Stimulated activated CD4-positive, alpha-beta T cell treated with anti-CD3 and anti-CD28 coated beads, Interleukin-2, amount 100 ng/mL, for 48 hours (primary cell): ENCODE measurements around the gene P2RY10.
"Not testable (repeated sequence)": the region's sequence is repeated elsewhere in the genome, so short reads cannot be mapped to it uniquely, and the experiment has no call there.

Source experiments
- DNase-seq, 2 donors: peaks; one replicate each; pipeline ENCODE4 v3.0.0-alpha.2; 2020

The P2RY10 gene, protein sequence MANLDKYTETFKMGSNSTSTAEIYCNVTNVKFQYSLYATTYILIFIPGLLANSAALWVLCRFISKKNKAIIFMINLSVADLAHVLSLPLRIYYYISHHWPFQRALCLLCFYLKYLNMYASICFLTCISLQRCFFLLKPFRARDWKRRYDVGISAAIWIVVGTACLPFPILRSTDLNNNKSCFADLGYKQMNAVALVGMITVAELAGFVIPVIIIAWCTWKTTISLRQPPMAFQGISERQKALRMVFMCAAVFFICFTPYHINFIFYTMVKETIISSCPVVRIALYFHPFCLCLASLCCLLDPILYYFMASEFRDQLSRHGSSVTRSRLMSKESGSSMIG

DNA sequence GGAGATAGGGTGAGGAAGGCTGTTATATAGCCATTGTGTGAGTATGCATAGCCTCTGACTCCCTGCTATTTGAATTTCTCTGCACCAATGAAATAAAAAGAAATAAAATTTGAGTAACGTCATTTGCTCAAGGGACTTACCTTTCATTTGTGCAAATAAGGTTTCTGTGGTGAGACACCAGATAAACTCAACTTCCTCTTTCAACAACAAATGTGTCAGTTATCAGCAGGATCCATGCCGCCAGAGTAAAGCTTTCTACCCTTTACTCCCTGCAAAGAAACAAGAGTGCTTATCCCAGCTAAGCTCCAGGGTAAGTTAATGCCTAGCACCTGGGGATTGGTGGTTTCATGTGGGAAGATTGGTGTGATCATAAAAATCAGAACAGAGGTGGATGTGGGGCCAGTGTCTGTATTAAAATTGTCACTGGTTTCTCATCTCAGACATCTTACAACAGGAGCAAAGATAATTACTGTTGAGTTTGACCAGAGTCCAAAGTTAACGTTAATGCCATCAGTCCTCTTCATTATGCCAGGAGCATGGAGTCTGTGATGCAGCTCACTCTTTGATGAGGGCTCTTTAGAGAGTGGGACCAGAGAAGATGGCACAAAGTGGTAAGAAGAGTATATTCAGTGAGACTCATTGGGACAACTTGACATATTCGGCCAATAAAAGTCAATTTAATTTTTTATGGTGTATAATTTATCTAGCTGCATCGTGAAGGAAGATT lies at the start of gene P2RY10:
TSS of gene P2RY10 (plus strand) at position 206 of the 727 bp plus-strand sequence. CDS start 15,130 bp downstream, outside the sequence.
- DNase-seq: no peak

DNA sequence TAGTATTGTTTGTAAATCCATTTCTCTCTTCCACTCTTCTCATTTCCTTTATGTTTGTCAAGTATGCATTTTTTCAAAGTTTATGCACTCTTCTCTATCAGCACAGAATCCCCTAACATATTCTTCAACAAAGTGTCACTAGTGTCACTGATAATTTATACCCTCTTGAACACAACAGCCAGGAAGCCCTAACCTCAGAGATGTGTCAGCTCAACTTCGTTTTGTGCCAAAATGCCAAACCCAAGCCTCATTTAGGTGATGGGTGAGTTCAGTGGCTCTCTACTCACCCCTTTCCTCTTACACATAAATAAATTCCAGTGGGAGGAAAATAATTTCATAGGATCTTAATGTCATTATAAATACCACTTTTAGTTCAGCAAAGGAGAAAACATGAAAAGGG lies 22.4 kb upstream of the P2RY10 start:
- no peak for DNase-seq

DNA sequence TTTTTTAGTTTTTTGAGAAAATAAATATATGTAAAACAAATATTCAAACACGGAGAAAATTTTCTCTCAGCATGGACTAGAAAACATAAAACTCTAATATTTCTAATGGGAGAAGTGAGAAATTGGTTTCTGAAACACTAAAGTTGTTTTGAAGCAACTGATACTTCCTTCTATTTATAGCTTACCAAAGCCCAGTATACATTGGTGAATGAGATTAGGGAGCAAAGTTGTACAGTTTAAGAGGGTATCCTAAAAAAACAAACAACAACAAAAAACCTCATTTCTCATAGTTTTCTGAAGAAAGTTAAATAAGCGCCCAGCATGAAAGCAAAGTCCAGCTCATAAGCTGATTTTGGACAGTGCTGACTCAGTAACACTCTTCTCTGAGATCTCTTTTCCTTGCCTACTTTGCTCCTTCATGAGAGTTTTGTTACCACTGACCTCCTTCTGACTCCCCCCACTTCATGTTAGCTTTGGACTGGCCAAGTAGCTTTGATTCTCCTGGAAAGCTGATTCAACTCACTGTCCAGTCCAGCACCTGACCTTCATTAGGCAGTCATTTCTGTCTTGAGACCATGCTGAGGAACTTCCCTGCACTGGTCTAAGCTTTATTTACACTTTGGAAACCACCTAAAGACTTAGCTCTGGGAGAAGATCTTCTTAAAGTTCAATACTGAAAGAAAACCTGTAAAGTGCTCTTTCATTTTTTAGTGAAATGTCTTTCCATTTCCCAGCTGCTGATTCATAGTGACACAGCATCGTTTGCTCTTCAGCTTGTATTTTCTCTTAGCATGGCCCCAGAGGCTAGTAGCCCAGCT lies 21.8 kb upstream of the P2RY10 start:
- DNase-seq: no peak

DNA sequence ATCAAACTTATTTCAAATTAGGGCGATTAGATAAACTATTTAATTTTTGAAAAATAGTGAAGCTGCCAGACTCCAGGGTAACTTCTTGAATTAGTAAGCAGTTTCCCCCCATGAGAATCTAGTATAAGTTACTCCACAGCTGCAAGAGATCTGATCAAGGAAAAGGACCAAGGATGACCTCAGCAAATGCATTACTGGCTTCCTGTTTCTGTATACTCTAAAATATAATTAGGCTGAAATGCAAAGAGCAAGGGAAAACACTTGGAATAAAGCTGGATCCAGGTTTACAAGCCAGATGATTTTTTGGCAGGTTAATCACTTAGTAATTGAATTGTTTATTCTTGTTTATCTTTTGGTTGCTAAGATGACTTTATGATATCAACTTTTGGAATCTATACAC lies 13.4 kb upstream of the P2RY10 start:
- no peak for DNase-seq

DNA sequence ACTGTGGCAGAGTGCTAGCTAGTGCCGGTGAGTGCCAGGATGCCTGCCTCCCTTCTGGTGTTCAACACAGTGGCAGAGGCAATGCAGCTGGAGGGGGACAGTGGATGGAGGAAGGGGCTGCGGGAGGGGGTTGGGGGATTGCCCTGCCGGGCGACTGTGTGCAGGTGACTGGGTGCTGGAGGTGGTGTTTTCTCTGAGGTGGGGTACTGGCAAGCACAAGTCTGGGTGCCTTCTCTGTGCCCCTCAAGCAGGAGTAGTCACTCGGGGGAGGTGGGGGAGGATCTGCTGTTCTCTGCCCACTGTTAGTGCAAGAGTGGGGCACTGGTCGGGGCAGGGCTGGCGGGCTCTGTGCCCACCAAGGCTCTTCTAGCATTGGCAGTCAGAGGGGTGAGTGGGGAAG lies 10.3 kb upstream of the P2RY10 start:
- no peak for DNase-seq

DNA sequence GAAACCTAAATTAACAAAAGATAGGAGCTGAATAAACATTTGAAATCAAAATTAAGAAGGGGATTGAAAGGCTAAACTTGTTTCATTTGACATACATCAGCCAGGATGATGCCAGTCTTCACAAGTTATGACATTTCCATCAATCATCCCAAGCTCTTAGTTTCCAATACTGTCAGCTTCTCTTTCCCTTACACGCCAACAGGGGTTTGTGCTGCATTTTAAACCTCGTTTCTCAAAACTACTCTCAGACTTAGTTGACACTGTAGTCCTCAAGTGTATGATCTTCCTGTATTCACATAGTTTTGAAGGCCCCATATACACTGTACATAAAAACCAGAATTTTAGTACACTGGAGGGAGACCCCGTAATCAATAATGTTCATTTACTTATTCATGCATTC lies 840 bp upstream of the P2RY10 start:
- DNase-seq: no peak

DNA sequence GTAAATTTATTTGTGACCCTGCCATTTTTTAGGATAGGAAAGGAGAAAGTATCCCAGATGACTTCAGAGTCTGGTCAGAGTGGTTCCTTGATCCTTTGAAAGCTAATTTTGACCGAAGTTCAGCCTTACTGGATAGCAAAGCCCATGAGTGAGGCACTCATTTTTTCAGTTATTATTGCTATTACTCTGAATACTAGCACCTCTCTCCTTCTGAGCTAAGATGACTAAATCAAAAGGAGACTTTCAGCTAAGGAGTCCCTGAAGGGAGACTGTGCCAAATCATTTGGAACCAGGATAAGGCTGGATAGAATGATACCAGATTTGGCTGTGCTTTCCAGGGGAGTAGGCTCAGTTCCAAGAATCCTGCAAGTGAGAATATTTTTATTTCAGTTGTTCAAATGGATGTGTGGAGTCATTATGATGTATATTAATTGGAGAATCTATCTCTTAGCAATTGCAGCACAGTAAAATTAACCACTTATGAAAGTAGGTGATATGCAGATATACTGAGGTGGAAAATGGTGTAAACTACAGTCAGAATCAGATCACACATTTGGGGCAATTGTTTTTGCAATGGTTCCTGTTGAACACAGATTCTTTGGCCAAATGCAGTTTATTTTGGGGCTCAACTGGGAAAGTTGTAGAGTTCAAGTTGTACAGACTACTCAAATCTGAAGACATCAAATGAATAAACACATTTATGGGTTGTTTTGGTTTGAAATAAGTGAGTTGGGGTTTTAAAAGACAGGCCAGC lies 1.2 kb downstream of the P2RY10 start:
- no peak for DNase-seq

DNA sequence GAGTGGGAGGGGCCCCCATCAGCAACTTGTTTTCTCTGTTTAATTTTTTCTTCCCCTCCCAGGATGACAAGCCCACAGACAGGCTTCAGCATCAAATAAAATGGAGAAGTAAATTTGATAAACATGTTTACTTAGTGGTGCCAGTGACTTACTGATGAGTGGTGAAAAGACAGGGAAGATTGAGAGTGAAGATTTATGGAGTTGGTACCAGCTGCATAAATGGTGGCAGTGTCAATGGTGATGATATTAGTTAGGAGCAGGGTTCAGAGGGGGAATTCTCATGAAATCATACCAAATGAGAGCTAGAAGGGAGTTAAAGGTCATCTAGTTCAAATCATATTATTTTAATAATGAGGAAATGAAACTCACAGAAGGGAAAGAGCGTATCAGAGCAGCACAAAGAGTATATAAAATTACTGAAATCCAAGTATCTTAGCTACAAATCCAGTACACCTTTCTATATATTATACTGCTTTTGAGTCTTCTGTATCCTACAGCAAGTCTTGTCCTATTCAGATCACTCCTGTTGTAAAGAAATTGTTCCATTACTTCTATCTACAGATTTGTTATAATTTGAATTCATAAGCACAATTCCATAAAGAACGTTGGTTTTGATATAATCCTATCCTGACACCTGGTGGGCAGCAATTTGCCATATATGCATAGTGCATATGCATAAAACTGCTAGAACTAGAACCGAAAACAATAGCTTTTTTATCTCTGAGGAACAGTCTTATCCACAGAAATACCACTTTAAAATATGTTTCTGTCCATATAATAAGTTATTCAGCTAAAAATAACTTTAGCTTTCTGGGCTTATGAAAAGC lies 5.0 kb downstream of the P2RY10 start:
- DNase-seq: no peak

DNA sequence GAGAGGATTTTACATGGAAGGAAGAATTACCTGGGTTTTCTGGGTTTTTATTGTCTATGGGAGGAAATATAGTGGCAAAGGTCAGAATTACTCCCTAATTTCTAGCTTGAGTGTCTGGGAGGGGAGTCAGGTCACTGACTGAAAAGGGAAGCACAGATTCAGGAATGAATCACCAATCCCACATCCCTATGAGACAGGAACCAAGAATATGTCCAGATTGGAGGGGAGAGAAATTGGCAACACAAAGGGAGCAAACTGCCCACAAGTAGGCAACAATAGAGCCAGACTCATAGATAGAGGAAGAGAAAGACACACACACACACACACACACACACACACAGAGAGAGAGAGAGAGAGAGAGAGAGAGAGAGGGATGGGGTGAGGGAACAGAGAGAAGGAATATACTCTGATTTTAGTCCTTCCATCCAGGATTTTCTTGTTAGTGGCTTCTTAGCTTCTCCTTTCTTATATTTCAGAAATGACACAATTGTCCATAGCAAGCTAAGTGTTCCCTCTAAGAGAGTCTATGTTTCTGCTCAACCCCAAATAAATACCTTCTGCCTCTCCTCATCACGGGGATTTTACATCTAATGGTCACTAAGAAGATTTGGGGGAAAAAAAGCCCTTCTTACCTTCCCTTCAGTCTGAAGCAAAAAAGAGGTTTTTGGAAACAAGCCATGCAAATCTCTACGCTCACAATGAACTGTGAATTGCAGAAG lies 12.0 kb downstream of the P2RY10 start:
- DNase-seq: no peak

DNA sequence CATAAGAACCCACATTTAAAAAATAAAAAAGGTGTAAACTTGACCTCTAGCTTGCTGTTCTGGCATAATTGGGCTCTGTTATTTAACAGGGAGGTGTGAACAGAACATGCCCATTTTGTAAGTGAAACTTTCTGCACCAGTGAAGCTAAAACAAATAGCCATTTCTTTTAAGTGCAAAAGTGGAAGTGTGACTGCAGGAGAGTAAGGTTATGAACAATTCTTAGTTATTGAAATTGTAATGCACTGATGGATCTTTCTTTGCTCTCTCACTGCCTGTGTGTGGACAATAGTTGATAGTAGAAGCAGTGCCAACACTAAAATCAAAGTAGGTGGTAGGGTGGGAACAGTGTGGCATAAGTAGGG lies 12.6 kb downstream of the P2RY10 start:
- DNase-seq: no peak

DNA sequence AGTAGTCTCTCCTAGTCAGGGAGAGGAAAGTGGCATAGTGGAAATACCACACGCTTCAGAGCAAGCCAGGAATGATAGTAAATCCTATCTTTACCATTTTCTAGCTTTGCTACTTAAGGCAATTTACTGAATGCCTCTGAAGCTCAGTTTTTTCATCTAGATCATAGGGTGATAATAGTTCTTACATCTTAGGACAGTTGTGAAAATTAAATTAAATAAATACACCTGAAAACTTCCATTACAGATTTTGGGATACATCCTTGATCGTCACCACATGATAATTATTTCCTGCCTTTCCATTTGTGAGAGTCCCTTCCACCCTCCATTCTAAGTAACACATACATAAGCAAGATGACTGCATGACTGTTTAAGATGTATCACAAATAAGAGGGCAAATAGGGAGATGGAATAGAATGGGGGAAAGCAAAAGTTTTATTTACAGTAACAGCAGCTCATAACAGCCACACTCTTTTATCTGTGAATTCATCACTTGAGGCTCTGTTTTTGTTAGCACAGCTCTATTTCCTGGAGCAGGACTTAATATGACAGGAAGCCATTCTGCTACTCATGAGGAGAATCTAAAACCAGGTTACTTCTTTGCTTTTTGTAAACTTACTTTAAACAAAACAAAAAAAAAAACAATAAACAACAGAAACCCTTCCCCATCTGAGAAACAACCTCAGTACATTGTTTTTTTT lies 13.4 kb downstream of the P2RY10 start:
- DNase-seq: no peak

DNA sequence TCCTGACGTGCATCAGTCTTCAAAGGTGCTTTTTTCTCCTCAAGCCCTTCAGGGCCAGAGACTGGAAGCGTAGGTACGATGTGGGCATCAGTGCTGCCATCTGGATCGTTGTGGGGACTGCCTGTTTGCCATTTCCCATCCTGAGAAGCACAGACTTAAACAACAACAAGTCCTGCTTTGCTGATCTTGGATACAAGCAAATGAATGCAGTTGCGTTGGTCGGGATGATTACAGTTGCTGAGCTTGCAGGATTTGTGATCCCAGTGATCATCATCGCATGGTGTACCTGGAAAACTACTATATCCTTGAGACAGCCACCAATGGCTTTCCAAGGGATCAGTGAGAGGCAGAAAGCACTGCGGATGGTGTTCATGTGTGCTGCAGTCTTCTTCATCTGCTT lies 15.7 kb downstream of the P2RY10 start:
- DNase-seq: no peak

DNA sequence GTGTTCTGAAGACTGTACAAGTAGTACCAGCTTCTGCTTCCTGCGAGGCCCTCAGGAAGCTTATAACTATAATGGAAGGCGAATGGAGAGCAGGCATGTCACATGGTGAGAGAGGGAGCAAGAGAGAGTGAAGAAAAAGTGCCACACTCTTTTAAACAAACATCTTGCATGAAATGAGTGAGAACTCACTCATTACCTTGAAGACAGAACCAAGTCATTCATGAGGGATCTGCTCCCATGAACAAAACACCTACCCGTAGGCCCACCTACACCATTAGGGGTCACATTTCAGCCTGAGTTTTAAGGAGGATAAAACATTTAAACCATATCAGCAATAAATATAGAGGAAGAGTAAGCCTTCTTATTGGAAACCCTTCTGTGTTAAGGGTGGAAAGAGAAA lies 19.4 kb downstream of the P2RY10 start:
- DNase-seq: no peak

DNA sequence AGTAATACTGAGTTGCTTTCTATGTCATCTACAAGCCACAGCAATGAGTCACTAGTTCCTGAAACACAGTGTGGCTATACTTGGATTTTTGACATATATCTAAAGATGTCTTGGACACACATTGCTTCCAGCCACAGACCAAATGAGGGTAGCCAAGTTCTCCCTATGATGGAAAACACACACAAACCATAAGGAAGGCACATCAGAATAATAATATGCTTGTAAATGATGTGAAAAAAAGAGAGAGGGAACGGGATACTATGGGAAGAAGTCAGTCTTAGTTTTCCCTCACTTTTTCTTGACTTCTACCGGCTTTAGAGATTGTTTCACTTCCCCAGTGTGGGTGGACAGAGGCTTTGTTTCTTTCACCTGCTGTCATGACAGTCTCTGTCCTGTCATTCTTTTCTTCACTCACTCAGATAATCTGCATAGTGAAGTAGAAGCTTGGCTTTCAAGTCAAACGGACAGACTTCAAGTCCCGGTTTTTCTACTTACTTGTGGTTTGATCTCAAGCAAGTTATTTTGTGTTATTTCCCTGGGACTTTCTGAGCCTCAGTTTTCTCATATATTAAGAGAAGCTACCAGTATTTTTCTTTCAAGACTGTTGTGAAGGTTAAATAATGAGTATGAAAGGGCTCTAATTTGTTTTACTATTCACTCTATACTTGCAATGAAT lies 34.7 kb downstream of the P2RY10 start:
- DNase-seq: peak in 1 of 2 donors; percentile 3

DNA sequence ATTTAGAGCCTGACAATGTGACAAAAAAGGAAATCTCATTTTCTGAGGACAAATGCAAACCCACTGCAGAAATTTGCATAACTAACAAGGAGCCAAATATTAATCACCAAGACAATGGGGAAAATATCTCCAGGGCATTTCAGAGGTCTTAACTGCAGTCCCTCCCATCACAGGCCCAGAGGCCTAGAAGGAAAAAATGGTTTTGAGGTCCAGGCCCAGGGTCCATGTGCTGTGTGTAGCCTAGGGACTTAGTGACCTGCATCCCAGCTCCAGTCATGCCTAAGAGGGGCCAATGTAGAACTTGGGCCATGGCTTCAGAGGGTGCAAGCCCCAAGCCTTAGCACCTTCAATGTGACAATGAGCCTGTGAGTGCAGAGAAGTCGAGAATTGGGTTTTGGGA lies 44.2 kb downstream of the P2RY10 start:
- no peak for DNase-seq

DNA sequence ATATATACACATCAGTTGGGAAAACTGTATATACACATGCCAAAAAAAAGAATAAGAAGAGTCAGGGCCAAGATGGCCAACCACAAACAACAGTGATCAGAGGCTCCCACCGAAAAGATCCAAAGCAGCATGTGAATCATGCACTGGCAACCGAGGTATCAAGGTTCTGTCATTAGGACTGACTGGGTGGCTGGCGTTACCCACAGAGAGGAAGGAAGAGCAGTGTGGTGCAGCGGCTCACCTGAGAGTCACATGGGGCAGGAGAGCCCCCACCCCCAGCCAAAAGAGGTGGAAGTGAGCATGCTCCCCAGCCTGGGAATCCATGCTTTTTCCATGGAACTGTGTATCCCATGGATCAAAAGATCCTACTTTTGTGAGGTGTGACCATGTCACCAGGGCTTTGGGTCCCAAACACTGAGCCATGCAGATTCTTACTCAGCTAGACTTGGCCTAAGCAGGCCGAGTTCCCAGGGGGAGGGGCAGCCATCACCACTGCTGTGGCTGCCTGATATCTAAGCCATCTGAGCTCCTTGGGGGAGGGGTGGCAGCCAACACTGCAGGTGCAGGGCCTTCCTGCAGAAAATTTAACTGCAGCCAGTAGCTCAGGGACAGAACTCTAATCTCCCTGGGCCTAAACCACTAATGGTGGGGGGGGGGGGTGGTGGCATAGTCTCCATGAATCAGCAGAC lies 52.8 kb downstream of the P2RY10 start:
- DNase-seq: no peak

DNA sequence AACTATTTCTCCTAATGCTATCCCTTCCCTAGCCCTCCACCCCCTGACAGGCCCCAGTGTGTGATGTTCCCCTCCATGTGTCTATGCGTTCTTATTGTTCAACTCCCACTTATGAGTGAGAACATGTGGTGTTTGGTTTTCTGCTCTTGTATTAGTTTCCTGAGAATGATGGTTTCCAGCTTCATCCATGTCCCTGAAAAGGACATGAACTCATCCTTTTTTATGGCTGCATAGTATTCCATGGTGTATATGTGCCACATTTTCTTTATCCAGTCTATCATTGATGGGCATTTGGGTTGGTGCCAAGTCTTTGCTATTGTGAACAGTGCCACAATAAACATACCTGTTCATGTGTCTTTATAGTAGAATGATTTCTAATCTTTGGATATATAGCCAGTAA lies 62.3 kb downstream of the P2RY10 start:
- DNase-seq: not testable (repeated sequence)
